ENCODE data around the gene PALS2.
A peak's percentile ranks its signal among the peaks of the same experiment; 100 is the strongest.

PALS2 gene

DNA sequence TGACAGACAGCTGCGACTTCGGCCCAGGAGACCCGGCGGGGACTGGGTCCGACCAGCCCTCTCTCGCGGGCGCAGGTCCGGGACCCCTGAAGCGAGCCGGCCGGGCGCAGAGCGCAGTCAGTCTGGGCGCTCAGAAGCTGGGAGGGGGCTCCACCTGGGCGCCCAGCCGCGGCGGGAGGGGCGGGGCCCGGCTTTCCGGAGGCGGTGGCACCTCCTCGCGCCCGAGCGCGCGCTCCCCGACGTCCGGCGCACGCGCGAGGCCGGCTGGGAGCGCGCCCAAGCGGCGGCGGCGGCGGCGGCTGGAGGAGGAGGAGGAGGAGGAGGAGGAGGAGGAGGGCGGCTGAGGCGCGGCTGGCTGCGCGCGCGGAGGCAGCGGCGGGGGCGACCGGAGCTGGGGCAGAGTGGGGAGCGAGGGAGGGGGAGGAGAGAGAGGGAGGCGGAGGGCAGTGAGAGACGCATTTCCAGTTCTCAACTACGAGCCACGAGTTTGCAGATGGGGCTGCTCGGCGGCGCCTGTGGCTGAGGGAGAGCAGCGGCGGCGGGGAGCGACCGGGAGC lies at the start of gene PALS2:
TSS of gene PALS2 (plus strand) at position 456 of the 557 bp plus-strand sequence. CDS start 50,216 bp downstream, outside the sequence.
- Histone ChIP-seq H3K4me1 (ENCODE audit: control insufficient read depth, low read depth, low read length) (peaks cover 43% of the 10 kb centered on the region), H3K9ac (ENCODE audit: low read length) (peak within 1 kb of the TSS; percentile 81), H3K4me3 (ENCODE audit: low read length) (peak within 1 kb of the TSS; percentile 97), H3K36me3 (ENCODE audit: control insufficient read depth, low read depth, low read length) (no peaks in the 10 kb centered on the region), H3K27ac (ENCODE audit: low read length) (peak within 1 kb of the TSS; percentile 46), H3K27me3 (ENCODE audit: control insufficient read depth, insufficient read depth, low read length) (peaks cover 17% of the 10 kb centered on the region), H3K9me3 (ENCODE audit: control insufficient read depth, low read depth, low read length) (no peaks in the 10 kb centered on the region)

DNA sequence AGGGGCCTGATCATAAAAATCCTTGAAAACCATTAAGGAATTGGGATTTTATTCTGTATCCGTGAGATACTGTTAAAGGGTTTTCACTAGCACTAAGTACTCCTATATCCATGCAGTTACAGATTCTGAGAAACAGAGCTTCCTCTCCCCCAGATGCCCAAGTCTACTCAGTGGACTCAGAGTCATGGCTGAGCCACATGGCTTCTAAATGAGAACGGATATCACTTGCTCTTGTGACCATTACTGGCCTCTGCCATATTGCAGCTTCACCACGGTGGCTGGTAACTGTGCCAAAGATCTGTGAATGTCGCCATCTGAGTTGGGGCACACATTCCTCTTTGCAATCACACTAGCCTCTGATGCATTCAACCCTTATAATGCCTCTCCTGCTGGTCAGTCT lies 42.0 kb upstream of the PALS2 start:
- no peaks in the 10 kb centered on the region for H3K36me3 ChIP-seq (ENCODE audit: control insufficient read depth, low read depth, low read length)
- peaks cover 6% of the 10 kb centered on the region for H3K4me1 ChIP-seq (ENCODE audit: control insufficient read depth, low read depth, low read length)
- no peak overlapping the region for H3K27ac ChIP-seq (ENCODE audit: low read length)
- no peaks in the 10 kb centered on the region for H3K9me3 ChIP-seq (ENCODE audit: control insufficient read depth, low read depth, low read length)
- no peak overlapping the region for H3K9ac ChIP-seq (ENCODE audit: low read length)
- no peak overlapping the region for H3K4me3 ChIP-seq (ENCODE audit: low read length)
- no peaks in the 10 kb centered on the region for H3K27me3 ChIP-seq (ENCODE audit: control insufficient read depth, insufficient read depth, low read length)

- H3K36me3 ChIP-seq (ENCODE audit: control insufficient read depth, low read depth, low read length) = no peaks in the 10 kb centered on the region
- no peaks in the 10 kb centered on the region for H3K9me3 ChIP-seq (ENCODE audit: control insufficient read depth, low read depth, low read length)
- no peak overlapping the region for H3K27ac ChIP-seq (ENCODE audit: low read length)
- H3K4me3 ChIP-seq (ENCODE audit: low read length) = no peak overlapping the region
- no peak overlapping the region for H3K9ac ChIP-seq (ENCODE audit: low read length)
- peaks cover 15% of the 10 kb centered on the region for H3K4me1 ChIP-seq (ENCODE audit: control insufficient read depth, low read depth, low read length)
- H3K27me3 ChIP-seq (ENCODE audit: control insufficient read depth, insufficient read depth, low read length) = no peaks in the 10 kb centered on the region
These were observed 36.6 kb upstream of the PALS2 start for GRCh38 chr7:24536682-24537081.

DNA sequence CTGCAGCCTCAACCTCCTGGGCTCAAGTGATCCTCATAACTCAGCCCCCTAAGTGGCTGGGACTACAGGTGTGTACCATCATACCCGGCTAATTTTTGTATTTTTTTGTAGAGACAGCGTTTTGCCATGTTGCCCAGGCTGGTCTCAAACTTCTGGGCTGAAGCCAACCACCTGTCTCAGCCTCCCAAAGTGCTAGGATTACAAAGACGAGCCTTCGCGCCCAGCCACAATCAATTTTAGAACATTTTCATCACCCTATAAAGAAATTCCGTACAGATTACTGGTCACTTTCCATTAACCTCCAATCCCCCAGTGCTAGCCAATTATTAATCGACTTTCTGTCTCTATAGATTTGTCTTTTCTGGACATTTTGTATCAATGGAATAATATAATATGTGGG lies 32.3 kb upstream of the PALS2 start:
- H3K9me3 ChIP-seq (ENCODE audit: control insufficient read depth, low read depth, low read length) = no peaks in the 10 kb centered on the region
- H3K36me3 ChIP-seq (ENCODE audit: control insufficient read depth, low read depth, low read length) = no peaks in the 10 kb centered on the region
- H3K9ac ChIP-seq (ENCODE audit: low read length) = no peak overlapping the region
- peaks cover 12% of the 10 kb centered on the region for H3K4me1 ChIP-seq (ENCODE audit: control insufficient read depth, low read depth, low read length)
- H3K4me3 ChIP-seq (ENCODE audit: low read length) = no peak overlapping the region
- no peak overlapping the region for H3K27ac ChIP-seq (ENCODE audit: low read length)
- H3K27me3 ChIP-seq (ENCODE audit: control insufficient read depth, insufficient read depth, low read length) = no peaks in the 10 kb centered on the region

- Histone ChIP-seq H3K9me3 (ENCODE audit: control insufficient read depth, low read depth, low read length) (no peaks in the 10 kb centered on the region), H3K27ac (ENCODE audit: low read length) (no peak overlapping the region), H3K4me1 (ENCODE audit: control insufficient read depth, low read depth, low read length) (peaks cover 3% of the 10 kb centered on the region), H3K4me3 (ENCODE audit: low read length) (no peak overlapping the region), H3K36me3 (ENCODE audit: control insufficient read depth, low read depth, low read length) (no peaks in the 10 kb centered on the region), H3K27me3 (ENCODE audit: control insufficient read depth, insufficient read depth, low read length) (no peaks in the 10 kb centered on the region), H3K9ac (ENCODE audit: low read length) (no peak overlapping the region)
These were observed 28.0 kb upstream of the PALS2 start for GRCh38 chr7:24545215-24545614.

DNA sequence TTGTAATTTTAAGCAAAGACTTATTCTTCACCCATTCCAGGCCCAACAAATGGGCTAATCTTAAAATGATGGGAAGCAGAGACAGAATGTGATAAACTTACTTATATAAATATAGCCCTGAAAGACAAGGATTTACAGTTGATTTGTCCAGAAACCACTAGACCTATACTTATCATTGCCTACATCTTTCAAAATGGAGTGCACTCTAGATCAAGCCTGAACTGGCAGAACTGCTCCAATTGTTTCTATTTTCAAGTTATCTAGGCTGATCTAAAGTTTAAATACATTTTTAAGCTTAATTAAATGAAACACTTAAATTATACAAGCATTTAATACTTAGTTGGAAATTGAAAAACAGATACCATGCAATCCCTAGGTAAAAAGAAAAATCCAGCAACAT lies 24.9 kb upstream of the PALS2 start:
- Histone ChIP-seq H3K4me3 (ENCODE audit: low read length) (no peak overlapping the region), H3K9ac (ENCODE audit: low read length) (no peak overlapping the region), H3K27ac (ENCODE audit: low read length) (no peak overlapping the region), H3K36me3 (ENCODE audit: control insufficient read depth, low read depth, low read length) (no peaks in the 10 kb centered on the region), H3K27me3 (ENCODE audit: control insufficient read depth, insufficient read depth, low read length) (no peaks in the 10 kb centered on the region), H3K4me1 (ENCODE audit: control insufficient read depth, low read depth, low read length) (peaks cover 3% of the 10 kb centered on the region), H3K9me3 (ENCODE audit: control insufficient read depth, low read depth, low read length) (no peaks in the 10 kb centered on the region)

GRCh38 chr7:24549991-24550390 lies 23.3 kb upstream of the PALS2 start:
- no peaks in the 10 kb centered on the region for H3K9me3 ChIP-seq (ENCODE audit: control insufficient read depth, low read depth, low read length)
- H3K9ac ChIP-seq (ENCODE audit: low read length) = no peak overlapping the region

DNA sequence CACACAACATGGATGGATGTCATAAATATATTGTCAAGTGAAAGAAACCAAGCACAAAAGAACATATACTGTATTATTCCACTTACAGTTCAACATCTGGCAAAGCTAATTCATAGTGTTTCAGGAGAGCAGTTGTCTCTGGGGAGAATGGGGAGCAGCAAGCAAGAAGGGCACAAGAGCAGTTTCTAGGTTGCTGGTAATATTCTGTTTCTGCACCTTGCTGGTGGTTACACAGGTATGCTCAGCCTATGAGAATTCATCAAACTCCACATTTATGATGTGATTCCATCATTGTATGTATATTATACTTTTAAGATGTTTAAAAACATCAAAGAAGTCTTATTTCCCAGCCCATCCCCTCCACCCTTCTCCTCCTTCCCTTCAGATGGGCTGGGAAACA lies 18.1 kb upstream of the PALS2 start:
- no peaks in the 10 kb centered on the region for H3K27me3 ChIP-seq (ENCODE audit: control insufficient read depth, insufficient read depth, low read length)
- H3K9me3 ChIP-seq (ENCODE audit: control insufficient read depth, low read depth, low read length) = no peaks in the 10 kb centered on the region
- no peaks in the 10 kb centered on the region for H3K4me1 ChIP-seq (ENCODE audit: control insufficient read depth, low read depth, low read length)
- no peak overlapping the region for H3K9ac ChIP-seq (ENCODE audit: low read length)
- no peak overlapping the region for H3K27ac ChIP-seq (ENCODE audit: low read length)
- H3K4me3 ChIP-seq (ENCODE audit: low read length) = no peak overlapping the region
- no peaks in the 10 kb centered on the region for H3K36me3 ChIP-seq (ENCODE audit: control insufficient read depth, low read depth, low read length)

More at GRCh38 chr7:24549991-24550390, 23.3 kb upstream of the PALS2 start:
- H3K36me3 ChIP-seq (ENCODE audit: control insufficient read depth, low read depth, low read length) = no peaks in the 10 kb centered on the region
- no peak overlapping the region for H3K4me3 ChIP-seq (ENCODE audit: low read length)
- no peak overlapping the region for H3K27ac ChIP-seq (ENCODE audit: low read length)
- no peaks in the 10 kb centered on the region for H3K27me3 ChIP-seq (ENCODE audit: control insufficient read depth, insufficient read depth, low read length)
- peaks cover 3% of the 10 kb centered on the region for H3K4me1 ChIP-seq (ENCODE audit: control insufficient read depth, low read depth, low read length)

GRCh38 chr7:24555719-24556118 lies 17.5 kb upstream of the PALS2 start:
- no peaks in the 10 kb centered on the region for H3K4me1 ChIP-seq (ENCODE audit: control insufficient read depth, low read depth, low read length)
- H3K36me3 ChIP-seq (ENCODE audit: control insufficient read depth, low read depth, low read length) = no peaks in the 10 kb centered on the region
- no peak overlapping the region for H3K9ac ChIP-seq (ENCODE audit: low read length)
- no peak overlapping the region for H3K4me3 ChIP-seq (ENCODE audit: low read length)
- no peaks in the 10 kb centered on the region for H3K27me3 ChIP-seq (ENCODE audit: control insufficient read depth, insufficient read depth, low read length)
- no peaks in the 10 kb centered on the region for H3K9me3 ChIP-seq (ENCODE audit: control insufficient read depth, low read depth, low read length)
- H3K27ac ChIP-seq (ENCODE audit: low read length) = no peak overlapping the region

DNA sequence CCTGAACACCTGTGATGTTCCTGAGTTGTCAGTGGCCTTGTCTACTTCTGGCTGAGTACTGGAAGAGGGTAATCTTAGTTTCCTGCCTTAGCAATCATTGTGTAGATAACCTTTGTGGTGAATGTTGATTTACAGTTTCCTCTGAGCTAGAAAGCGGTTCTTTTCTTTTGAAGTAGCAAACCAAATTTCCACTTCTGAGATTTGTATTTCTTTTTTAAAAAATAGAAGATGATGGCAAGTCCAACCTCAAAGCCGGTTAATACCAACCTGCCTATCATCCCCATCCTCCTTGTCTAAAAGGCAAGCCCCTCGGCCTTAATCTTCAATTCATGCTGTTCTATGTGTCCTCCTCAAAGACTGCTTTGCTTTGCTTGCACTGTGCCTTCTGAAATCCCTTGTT lies 12.5 kb upstream of the PALS2 start:
- Histone ChIP-seq H3K9ac (ENCODE audit: low read length) (no peak overlapping the region), H3K9me3 (ENCODE audit: control insufficient read depth, low read depth, low read length) (no peaks in the 10 kb centered on the region), H3K4me3 (ENCODE audit: low read length) (no peak overlapping the region), H3K4me1 (ENCODE audit: control insufficient read depth, low read depth, low read length) (no peaks in the 10 kb centered on the region), H3K36me3 (ENCODE audit: control insufficient read depth, low read depth, low read length) (no peaks in the 10 kb centered on the region), H3K27ac (ENCODE audit: low read length) (no peak overlapping the region), H3K27me3 (ENCODE audit: control insufficient read depth, insufficient read depth, low read length) (no peaks in the 10 kb centered on the region)

DNA sequence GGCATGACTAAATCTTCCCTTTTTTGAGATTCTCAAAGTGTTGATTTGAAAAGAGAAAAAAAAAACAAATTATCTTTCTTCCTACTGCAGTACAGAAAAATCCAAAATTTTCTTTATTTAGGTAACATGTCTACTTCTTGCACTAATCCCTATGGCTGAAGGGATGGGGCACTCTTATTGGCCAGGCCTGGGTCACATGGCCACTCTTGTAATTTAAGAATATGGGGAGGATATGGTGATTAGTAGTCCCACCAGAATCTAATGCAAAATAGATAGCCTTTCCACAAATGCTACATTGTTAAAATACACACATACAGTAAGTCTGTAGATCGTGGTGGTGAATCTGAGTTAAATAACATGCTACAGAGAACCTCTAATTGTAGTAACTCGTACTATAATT lies 7.0 kb upstream of the PALS2 start:
- H3K4me1 ChIP-seq (ENCODE audit: control insufficient read depth, low read depth, low read length) = peaks cover 20% of the 10 kb centered on the region
- no peaks in the 10 kb centered on the region for H3K9me3 ChIP-seq (ENCODE audit: control insufficient read depth, low read depth, low read length)
- H3K27me3 ChIP-seq (ENCODE audit: control insufficient read depth, insufficient read depth, low read length) = peaks cover 5% of the 10 kb centered on the region
- no peak overlapping the region for H3K4me3 ChIP-seq (ENCODE audit: low read length)
- no peaks in the 10 kb centered on the region for H3K36me3 ChIP-seq (ENCODE audit: control insufficient read depth, low read depth, low read length)
- no peak overlapping the region for H3K27ac ChIP-seq (ENCODE audit: low read length)
- no peak overlapping the region for H3K9ac ChIP-seq (ENCODE audit: low read length)

DNA sequence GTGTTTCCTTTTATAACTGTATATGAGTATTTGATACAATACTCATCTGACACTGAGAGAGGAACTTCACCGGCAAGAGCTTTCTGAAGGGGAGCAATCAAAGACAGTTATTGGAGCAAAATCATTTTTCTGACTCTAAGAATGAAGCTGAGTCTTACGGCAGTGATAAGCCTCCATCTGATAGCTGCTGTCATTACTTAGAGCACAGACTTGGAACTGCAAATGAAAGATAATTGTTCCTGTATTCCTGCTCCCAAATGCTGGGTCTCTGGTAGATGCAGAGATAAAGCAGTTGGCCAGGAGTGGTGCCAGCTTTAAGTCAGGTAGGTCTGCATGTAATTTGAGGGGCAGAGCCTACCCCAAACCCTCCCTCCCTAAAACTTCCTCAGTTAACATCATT lies 2.3 kb upstream of the PALS2 start:
- no peaks in the 10 kb centered on the region for H3K9me3 ChIP-seq (ENCODE audit: control insufficient read depth, low read depth, low read length)
- H3K4me1 ChIP-seq (ENCODE audit: control insufficient read depth, low read depth, low read length) = peaks cover 36% of the 10 kb centered on the region
- H3K9ac ChIP-seq (ENCODE audit: low read length) = no peak overlapping the region
- no peak overlapping the region for H3K4me3 ChIP-seq (ENCODE audit: low read length)
- H3K27me3 ChIP-seq (ENCODE audit: control insufficient read depth, insufficient read depth, low read length) = peaks cover 17% of the 10 kb centered on the region
- H3K27ac ChIP-seq (ENCODE audit: low read length) = no peak overlapping the region
- no peaks in the 10 kb centered on the region for H3K36me3 ChIP-seq (ENCODE audit: control insufficient read depth, low read depth, low read length)

Measured in iPS-18a (cell line).